Limb (tissue), 2 donors: ENCODE measurements around the gene STK24.

Source experiments
- DNase-seq, 2 donors: peaks; one replicate each; pipeline ENCODE4 v3.0.0-alpha.2; 2016; ENCODE audit errors: extremely low spot score in 2 of 2

The STK24 gene

DNA sequence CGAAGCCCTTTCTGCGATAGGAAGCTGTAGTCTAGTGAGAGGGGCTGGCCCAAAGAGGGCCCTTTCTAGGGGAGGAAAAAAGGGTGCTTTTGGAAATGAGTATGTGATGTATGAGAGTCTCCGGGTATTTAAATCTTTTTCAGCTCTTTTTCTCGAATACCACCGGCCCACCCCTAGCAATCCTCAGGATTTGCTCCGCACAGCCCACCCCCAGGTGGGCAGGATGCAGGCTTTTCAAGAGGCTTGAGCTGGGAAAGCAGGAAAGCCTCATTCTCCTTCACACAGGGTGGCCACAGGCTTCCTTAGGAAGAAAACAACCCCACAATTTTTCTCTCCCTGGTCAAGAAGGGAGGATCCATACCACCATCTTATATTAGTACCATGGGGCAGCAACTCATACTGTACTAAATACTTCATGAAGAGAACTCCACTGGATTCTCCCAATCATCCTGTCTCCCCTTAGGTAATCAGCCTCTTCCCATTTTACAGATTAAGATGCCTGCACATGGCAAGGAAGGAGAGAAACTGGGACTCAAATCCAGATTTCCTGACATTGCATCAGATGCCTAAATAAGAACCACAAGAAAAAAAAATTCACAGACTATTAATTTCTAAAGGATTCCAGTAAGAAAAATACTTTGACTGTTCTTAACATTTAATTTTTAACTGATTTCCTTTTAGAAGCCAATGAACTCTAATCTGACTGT lies 84.4 kb downstream of the STK24 start:
- DNase-seq, result no peak

DNA sequence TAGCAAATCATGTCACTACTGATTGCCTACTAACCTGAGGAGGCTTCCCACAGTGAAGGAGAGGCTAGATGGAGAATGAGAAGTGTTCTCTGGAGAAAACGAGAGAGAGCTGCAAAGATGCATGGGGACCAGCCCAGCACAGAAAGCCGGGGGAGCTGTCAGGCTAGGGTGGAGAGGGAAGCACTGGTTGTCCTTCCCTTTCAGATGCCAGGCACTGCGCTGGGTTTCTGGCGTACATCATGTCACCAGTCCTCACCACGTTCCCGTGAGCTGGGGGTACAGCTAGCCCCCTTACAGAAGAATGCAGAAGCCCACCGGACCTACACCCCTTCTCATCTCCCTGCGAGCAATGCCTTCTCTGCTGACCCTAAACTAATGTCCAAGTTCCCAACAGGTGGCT lies 86.0 kb downstream of the STK24 start:
- no peak for DNase-seq

DNA sequence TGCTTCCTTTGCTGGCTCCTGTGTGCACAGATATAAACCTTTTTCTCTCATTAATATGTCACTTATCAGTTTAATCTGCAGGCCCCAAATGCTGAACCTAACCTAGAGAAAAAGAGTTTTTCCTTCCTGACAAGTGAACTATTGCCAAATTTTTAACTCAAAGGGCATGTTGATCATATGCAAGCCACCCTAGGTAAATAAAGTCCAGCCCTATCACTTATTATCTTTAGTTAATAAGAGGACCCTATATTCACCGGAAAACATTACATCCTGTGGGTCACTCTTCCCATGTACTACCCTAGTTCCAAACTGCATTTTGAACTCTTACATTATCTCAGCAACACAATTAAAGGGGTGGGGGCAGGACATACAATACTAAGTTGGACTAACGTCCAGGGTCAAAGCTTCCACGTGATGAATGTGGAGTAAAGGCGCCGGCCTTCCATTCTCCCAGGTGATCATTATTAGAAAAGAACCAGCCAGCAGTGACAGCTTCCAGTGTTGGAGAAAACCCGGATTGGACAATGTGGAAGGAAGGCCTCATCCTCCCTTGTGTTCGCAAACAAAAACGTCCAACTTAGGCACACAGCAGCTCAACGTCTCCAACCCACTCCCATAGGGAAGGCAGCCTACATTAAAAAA lies 86.6 kb downstream of the STK24 start:
- no peak for DNase-seq

DNA sequence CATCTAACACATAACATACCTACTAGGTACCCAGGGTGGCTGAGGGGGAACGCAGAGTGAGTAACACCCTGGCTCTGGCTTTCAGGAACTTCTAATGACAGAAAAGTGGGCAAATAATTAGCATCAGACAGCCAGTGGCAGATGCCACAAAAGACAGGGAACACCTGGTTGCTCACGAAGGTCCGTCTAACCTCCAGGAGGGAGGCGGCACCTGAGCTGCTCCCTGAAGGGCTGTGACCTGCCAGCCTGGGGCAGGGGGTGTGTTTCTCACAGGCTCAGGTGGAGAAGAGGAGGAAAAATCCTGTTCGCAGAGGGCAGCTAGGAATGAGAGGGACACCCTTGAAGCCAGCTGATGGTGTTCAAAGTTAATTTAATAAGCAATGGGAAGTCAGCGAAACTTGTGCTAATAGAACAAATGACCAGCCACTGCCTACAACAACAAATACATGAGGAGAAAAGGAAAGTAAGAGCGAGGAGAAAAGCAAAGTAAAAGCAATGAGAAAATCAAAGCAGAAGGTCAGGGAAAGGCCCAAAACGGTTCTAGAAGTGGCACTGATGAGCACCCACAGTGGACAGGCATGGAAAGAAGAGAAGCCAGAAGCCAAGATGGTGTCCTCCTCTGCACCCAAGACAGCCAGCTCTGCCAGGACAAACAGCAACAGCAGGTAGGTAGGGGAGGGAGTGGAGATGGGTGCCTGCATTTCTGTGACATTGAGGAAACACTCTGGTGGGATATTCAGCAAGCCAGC lies 87.3 kb downstream of the STK24 start:
- no peak for DNase-seq

DNA sequence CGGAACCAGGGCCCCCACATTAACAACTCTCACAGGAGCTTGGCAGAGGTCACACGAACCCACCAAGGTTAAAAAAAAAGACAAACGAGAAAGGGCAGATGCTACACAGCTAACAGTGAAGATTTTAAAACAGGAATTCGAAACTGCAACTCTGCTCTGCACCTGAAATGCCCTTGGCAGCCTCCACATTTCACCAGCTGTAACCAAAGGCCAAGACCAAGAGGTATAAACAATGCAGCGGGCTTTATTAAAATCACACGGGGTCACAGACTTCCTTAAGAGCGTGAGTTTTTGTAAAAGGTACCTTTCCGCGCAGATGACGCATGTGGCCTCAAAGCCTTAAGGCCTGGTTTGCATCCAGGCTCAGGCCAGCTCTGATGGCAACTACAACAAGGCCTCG lies 88.2 kb downstream of the STK24 start:
- no peak for DNase-seq

DNA sequence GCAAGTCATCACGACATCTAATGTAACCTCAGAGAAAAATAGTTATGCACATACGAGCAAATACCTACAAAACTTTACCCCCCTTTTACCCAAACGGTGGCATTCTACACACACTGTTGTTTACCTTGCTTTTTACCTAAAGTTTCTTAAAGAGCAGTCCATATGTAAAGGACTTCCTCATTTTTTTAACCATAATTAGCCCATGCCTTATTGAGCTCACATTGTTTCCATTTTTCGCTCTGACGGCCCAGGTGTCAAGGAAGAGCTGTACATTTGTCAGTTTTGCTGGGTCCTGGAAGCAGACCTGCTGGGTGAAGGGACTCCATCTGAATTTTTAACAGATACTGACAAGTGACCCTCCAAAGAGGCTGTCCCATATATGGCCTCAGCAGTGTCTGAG lies 89.4 kb downstream of the STK24 start:
- DNase-seq, result no peak

DNA sequence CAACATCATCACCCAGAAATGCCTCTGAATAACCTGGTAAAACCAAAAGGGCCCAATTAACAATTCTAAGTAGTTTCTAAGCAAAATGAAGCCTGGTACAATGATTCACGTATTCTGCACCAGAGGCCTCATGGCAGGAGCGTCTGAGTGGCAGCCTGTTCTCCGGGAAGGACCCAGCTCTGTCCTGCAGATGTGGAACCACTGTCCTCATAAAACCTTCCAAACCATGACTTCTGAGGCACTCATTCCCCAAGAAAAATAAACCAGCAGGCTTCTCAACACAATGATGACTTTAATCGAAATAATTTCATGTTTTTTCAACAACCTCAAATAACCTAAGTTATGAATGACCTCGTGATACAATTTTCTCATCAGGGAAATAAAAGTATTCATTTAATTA lies 89.9 kb downstream of the STK24 start:
- DNase-seq, result no peak

DNA sequence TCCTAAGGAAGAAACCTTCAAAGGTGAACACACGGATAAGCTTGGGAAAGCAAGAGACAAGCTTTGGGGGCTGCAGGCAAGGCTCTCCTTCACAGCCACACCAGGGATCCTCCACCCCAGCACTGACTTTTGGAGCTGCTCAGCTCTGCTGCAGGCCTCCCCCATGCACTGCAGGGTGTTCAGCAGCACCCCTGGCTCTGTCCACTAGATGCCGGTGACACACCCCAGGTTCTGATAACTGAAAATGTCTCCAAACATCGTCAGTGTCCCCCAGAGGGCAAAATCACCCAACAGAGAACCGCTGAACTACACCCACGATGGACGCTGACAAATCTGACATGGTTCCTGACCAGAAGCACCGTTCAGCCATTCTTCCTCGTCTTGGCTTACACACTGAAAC lies 90.5 kb downstream of the STK24 start:
- no peak for DNase-seq

DNA sequence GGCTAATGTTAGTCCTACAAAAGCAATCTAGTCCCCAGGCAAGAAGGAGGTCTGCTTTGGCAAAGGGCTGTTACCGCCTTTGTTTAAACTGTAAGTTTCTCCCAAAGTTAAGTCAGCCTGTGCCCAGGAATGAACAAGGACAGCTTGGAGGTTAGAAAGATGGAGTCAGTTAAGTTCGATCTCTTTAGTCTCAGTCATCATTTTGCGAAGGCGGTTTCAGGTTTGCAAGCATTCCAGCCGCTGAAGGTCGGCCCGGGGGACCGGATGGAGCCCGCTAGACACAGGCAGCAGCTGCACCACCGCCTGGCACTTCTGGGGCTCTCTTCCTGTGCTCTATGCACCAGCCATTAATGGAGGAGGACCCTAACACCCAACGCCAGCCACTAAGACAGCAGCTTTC lies 91.3 kb downstream of the STK24 start:
- DNase-seq, result no peak

DNA sequence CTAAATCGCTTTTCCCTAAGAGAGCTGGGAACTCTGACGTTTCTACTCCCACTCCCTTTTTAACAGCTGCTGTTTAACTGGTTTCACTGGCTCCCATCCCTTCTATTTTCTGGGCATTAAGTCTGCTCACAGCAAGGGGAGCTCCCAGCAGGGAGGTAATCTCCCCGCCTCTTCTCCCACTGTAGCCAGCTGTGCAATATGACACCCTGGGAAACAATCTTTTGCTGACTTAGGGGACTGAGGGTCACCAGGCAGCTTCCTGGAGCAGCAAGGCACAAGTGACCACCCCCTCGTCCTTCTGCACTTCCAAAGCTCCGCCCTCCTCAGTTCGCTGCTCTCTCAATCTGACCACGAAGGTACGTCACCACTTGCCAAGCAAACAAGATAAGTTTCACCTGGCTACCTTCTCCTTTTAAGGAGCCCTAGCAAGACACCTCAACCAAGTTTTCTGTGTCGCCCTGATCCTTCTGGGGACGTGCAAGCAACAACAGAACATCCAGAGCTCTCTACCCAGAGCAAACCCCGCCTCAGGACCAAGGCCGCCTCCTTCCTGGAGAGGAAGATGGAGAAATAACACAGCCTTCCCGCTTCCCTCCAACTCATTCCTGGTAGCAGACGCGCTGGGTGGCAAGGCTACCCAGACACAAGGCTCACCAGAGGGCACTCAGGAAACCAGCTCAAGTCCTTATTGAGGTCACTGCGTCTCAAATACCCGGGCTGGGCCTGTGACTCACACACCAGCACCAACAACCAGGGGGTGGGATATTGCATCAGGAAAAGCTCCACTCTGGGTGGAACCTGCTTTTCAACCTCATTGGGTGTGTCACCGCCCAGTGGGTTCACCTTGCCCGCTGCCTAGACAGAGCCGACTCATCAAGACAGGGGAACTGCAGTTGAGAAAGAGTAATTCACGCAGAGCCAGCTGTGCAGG lies 92.4 kb downstream of the STK24 start:
- DNase-seq, result peak; percentile 68 to 81

DNA sequence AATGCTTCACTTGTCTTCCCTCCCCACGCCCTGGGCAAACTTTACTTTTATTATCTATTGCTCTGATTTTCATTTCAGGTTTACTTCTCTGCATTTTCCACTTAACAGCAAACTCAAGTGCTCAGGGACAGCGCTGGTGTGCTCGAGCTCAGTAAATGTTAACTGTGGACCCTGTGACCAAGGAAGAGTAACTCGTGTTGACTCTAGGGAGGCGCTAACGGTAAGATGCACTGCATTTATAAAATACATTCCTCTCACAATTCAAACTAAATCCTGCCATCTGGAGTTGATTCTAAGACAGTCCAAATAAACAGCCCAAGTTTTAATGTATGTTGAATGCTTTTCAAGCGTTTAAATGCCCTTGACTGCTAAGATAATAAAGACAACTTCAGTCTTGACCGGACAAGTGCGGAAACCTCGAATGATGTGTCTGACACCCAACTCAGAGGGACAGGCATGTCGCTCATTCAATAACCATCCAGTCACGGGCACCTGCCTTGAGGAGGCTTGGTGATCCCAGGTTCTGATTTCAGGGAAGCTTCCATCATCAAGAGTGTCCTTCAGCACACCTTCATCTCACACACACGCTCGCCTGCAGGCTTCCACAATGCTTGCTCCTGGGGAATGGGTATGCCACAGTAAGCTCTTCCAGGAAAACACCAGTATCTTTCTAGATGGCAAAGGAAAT lies 93.2 kb downstream of the STK24 start:
- DNase-seq, result no peak

DNA sequence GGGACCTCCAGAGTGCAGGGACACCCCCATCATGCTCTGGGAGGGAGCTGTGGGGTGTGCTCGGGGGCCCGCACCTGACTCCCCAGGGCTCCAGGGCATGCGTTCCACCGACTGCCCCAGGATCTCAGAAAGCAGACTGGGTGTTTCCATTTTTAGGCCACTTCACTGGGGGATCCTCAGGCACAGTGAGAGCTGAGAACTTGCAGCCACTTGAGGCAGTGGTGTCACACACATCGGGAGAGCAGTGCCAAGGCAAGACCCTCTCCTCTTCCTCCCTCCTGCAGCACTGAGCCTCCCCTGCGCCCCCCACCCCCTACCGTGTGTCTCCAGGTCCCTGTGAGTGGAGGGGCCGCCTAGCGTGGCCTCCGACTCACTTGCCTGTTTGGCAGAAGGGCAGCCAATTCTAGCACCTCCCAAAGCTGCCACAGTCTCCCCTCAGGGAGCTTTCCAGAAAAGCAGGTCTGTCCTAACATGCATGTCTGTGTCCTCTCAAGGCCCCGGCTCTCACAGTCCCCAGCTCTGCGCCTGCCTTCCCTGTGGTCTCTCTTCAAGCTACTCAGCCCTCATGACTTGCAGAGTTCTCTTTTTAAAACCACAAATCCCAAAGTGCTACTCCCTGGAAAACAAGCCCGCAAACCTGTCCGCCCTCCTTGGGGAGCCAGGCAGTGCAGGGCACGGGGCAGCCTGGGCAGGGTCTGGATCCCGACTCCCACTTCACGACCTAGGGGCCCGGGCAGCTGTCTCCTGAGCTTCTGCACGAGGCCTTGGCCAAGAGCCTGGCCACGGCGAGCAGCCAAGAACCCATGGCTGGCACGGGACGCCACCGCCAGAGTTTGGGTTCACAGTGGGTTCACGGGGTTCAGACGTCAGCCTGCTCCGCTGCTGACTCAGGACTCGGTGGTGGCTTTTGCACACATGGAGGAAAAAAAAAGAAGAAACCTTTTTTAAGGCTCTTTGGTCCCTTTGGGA lies 94.1 kb downstream of the STK24 start:
- peak in 1 of 2 donors; percentile 72 for DNase-seq

DNA sequence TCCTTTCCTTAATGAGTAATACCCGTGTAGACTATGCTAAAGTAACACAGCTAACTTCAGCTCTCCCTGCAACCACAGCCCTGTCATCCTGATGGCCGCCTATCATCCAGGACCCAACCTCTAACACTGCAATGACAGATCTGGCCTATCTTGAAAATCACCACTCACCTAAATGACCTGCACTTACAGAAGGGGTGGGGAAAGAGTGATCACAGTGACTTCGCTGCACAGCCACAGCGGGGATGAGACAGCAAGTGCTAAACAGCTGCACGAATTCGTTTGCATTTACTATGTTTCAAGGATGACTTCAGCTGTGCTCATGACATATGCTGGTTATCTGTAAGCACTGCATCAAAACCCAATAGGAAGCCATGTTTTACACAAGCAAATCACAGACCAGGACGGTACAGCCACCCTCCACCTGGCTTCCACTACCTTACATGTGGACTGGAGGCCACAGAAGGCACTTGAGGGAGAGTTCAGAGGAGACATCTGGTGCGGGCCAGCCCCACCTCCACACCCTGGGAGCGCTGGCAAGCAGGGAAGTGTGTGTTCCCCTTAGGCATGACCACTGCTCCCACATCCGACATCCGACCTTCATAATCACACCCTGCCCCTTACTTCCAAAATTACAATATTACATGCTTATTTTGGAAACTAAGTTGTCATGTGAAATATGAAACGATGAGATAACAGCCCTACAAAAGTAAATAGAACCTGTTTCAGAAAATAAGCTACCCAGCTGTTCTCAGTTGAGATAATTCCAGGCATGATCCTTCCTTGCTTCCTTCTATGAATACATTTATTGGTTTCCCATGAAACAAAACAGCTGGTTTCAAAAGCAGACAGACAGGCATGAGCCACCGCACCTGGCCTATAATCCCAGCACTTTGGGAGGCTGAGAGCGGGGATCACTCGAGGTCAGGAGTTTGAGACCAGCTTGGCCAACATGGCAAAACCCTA lies 95.7 kb downstream of the STK24 start:
- DNase-seq, result peak in 1 of 2 donors; percentile 43

DNA sequence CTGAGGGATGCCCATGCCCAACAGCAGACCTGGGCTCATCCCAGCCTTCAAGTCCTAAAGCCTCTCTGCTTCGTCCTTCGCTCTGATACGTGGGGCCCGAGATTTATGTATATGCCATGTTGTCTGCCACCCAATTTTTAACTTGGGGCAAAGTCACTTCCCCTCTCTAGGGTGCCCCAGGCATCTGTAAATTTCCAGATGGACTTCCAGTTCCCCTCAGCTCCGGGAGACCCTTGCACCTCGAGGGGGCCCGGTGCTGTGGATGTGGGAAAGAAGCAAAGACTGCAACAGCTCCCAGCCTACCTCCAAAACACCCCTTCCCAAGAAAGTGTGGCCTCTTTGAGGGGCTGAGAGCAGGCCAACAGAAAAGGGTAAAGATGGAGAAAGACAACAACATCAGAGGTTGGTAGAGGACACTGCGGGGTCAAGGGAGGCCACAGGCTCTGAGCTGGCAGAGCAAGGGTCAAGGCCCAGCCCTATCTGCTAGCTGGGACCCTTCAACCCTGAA lies 97.4 kb downstream of the STK24 start:
- DNase-seq, result no peak

DNA sequence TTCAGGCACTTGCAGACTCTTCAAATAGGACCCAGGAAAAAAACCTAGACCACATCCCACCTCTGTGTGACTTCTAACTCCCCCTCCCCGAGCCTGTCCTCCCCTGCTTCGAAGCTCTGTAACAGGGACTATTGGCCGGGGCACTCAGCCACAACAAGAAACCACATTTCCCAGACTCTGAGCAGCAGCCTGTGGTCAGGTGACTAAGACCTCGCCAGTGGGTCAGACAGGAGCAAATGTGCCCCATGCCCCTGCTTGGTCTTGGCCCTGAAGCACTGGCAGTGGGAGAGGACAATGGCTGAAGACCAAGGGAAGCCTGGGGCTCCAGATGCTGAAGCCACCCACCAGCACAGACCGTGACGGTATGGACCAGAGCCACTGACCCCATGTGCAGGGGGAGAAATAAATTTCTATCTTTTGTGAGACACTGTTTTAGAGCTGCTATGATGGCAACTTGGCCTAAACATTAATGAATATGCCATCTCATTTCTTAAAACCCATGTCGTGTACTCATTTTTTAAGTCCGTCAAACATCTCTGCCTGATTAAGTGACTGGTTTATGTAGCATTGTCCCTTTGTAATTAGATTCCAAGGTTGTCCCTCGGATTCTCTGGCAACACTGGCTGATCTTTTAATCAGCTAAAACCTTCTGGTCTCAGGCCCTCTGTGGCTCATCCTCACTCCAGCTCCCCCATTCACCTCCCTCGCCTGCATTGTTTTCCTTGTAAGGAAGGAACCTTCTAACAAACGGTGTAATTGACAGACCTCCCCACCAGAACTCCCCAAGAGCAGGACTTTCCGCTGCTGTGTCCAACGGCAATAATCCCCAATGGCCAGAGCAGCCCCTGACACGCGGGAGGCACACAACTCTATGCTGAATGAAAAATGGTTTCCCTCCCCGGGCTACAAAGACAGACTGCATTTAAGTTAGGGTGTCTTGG lies 98.4 kb downstream of the STK24 start:
- no peak for DNase-seq

DNA sequence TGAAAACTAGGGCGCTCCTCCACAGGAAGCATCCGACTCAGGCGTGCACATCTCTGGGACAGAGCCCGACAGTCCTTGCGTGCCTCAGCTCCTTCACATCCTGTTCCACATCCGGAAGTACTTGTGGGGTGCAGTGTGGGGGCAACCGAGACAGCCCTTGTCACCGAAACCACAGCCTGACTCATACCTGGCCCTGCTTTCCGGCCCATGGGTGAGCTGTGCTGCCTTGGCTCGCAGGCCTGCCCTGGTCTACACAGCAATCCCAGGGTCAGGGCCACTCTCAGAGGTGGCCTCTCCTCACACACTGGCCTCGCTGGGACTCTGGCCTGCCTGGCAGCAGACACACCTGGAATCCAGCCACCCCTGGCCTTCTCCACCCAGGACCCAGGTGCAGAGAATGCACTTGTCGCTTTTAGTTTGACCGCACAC lies 100.4 kb downstream of the STK24 start:
- no peak for DNase-seq

DNA sequence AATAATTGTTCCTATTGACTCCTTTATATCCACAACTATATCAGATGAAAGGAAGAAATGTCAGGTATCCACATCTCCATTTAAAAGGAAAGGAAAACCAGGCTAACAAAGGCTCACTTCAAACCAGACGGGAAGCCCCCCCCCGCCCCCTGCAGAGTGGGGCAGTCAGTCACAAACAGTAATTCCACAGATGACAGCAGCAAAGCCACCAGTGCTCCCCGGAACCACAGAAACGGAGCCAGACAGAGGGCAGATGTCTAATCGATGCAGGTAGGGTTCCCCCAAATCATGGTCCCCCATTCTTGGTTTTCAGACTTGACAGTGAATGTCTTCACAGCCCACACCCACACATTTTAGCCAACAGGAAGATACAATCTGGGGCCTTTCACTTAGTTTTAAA lies 100.8 kb downstream of the STK24 start:
- no peak for DNase-seq
